GM12892 (cell line): ENCODE data around the gene MARCOL.

Experiments
- POLR2A ChIP-seq: IDR thresholded peaks from 2 replicates; pipeline ENCODE4 v1.6.1; 2011; ENCODE audit warnings: low read depth, low read length, control low read depth
- POLR2AphosphoS5 ChIP-seq: IDR thresholded peaks from 2 replicates; pipeline ENCODE4 v1.6.1; 2011; ENCODE audit warnings: low read depth, low read length, control low read depth
- TAF1 ChIP-seq: IDR thresholded peaks from 2 replicates; pipeline ENCODE4 v1.6.1; 2011; ENCODE audit warnings: low read depth, mild to moderate bottlenecking, control low read depth, low read length, borderline replicate concordance

GRCh38 chr5:148208226-148208625 is 30.1 kb upstream of the MARCOL start:
- TF ChIP-seq POLR2A (no peak), POLR2AphosphoS5 (no peak), TAF1 (no peak)
